Inflammatory macrophage (primary cell): ENCODE data around the gene IPMK.

Experiments used
- DNase-seq, 2 donors: peaks; one replicate each; pipeline ENCODE4 v3.0.0-alpha.2; 2020 to 2022
- total RNA-seq, 18 experiments: gene quantifications; one replicate each; lab custom pipeline; 2026; ENCODE audit warnings: mixed read lengths in 6 of 18, inconsistent platforms in 2 of 18; lab: John Stamatoyannopoulos, UW

The IPMK gene
- 8.4 to 49.5 (median 31.6) reads per million in 18 experiments for total RNA-seq

- DNase-seq, result peak; percentile 97
Observed at GRCh38 chr10:58267713-58268453, at the start of gene IPMK. Gene IPMK, minus strand, starts transcription at chr10:58267894. Its CDS starts 283 bp downstream, at chr10:58267611.

DNA sequence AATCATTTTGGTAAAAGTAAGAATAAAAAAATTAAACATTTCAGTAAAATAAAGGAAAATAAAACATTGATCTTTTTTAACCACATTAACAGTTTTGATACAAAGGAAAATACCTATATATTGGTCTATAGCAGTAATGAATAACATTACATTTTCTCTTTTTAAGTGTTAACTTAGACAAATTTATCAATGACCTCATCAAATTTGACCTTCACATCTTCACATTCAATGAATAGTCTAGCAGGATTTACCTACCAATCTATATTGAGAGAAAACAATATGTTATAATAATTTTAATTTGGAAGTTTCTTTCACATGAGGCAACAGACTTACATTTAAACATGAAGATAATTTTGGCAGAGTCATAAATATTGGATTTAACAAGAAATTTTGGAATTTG is 49.2 kb upstream of the IPMK start:
- no peak for DNase-seq

DNA sequence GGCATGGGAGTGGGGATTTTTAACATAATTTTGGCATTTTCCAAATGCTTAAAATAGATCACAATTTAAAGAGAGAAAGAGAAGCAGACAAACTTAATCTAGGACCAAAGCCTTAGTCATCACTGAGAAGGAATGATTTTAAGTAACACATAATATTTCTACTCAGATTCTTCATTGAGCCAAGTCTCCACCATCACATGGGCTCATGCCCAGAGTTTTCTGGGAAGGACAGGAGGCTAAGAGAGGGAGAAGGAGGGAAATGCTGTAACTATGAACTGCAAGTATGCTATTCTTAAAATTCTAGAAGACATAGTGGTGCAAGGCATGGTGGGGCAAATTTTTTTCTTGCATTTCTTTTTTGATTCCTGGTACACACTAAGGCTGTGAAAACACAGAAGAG is 43.3 kb upstream of the IPMK start:
- DNase-seq, result no peak

- no peak for DNase-seq
Observed at GRCh38 chr10:58307676-58308075, 40.0 kb upstream of the IPMK start.

- no peak for DNase-seq
Observed at GRCh38 chr10:58305821-58306220, 38.1 kb upstream of the IPMK start.

DNA sequence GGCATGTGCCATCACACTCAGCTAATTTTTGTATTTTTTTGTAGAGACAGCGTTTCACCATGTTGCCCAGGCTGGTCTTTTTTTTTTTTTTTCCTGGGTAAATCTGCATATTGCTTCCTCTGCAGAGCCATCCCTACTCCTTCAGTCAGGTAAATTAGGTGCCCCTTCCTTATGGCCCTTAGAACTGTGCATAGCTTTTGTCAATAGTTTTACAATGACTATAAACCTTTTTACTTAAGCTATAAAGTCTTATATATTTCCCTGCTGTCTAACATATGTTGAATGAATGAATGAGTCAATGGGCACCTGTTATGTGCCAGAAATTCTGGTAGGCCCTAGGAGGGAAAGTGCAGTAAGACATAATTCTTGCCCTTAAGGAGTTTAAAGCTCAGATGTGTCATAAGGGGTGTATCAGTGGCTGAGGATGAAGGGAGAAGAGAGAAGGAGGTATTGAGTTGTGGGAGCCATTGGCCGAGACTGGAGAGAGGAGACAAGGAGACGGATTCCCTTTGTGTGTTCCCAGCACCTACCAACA is 36.5 kb upstream of the IPMK start:
- DNase-seq, result no peak

- no peak for DNase-seq
Observed at GRCh38 chr10:58302254-58302653, 34.6 kb upstream of the IPMK start.

DNA sequence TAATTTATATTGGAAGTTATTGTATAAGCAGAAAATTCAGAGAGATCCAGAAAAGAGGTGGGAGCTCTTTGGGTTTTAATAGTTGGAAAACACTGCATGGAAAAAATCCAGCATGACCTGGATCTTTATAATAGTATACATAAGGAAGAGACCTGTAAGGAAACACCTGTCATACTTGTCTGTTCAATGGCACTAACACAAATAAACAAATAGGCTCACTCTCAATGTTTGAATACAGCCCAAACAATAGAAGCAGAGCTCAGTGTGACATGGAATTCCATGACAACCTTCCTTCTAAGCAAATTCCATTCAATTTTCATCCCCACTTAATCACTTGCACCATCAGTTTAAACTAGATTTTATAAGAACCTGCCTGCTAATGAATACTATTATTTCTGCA is 33.0 kb upstream of the IPMK start:
- no peak for DNase-seq

DNA sequence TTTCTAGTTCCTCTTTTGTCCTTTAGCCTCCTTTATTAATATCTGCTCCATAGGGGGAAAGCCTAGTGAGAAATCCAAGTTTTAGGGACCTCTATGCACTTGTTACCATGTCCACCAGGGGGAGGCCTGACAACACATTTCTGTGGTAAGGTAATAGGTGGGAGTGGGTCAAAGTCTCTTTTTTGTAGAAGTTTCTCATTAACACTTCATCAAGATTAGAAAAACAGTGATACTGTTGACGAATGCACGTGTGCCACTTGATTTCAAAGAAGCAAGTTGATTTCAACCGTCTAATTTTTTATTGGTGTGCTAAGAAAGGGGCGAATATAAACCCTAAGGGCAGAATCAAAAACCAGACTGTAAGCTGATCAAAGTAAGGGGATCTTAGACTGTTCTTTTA is 31.9 kb upstream of the IPMK start:
- peak; percentile 69 to 70 for DNase-seq

GRCh38 chr10:58293989-58294388 is 26.3 kb upstream of the IPMK start:
- DNase-seq, result no peak

DNA sequence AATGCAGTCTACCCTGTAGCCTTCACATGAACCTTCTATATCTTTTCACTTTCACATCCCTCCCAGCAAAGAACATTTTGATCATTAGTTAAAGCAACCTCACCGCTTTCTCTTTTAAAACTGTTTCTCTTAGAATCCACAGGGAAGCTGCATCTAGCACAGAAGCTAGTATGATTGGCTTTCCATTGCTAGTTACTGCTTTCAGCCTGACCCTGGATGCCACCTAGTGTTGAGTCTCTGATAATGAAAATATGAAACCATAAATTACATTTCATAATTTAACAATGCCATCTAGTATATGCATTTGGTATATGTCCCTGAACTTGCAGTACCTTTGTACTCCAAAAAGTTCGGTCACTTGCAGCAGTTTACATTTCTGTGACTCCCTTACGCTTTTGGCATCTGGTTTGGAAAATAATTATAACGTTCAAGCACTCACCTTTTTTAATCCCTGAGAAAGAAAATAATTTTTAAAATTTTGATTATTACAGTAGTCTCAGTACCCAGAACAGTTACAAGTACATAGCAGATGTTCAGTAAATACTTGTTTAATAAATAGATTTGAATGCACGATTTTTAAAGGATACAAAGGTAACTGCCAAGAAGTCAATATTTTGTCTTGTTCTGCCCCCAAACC is 24.0 kb upstream of the IPMK start:
- DNase-seq, result peak; percentile 60 to 67

- DNase-seq, result peak; percentile 52 to 69
Observed at GRCh38 chr10:58282615-58283014, 14.9 kb upstream of the IPMK start.

DNA sequence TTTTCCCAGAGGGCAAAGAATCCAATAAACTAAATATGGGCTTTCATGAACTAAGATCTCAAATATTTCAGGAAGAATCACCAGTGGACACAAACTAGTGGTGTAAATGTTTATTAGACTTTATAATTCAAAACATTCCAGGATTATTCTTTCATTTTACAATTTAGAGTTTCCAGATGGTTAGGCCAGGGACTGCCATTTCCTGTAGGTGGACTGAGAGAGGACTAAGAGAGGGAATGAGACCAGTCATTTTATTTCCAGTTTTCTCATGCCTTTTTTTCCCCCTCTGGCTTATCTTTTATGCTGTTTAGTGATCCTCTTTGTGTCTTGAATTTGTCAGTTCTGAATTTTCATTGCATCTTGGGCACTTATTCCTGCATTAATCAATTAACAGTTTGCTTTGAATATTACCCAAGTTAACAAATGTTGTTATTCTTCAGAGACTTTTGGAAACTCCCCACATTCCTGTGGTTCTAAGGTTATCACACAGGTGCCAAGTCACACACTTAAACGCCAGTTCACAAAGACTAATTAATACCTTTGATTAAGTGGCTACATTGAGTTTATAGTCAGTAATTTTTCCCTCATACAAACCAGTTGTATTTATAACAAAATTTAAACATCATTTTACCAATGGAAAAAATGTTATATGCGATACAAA is 13.5 kb upstream of the IPMK start:
- no peak for DNase-seq

DNA sequence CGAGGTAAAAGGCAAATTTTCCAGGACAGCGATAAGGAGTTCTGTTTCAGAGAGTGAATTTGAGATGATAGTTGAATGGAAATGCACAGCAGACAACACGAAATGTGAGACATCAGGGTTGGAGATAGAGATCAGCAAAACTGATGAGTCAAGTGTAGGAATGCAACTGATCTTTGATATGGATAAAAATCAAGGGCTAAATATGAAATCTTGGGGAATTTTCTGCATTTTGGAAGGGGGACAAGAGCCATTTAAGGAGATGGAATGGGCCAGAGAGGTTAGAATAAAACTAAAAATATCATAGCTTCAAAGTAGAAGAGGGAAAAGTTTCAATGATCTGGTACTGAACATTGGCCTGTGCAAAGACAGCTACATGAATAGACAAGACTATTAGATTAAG is 12.8 kb upstream of the IPMK start:
- no peak for DNase-seq

DNA sequence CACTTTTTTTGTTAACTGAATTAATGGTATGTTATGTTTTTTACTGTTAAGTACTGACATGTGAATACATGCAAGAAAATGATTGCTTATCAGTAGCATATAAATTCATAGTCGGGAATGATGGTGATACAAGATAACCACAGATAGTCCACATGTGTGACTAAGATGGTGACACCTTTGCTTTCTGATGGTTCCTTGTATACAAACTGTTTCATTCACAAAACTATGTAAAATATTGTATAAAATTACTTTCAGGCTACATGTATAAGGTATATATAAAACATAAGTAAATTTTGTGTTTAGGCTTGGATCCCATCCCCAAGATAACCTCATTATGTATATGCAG is 11.2 kb upstream of the IPMK start:
- DNase-seq, result no peak

DNA sequence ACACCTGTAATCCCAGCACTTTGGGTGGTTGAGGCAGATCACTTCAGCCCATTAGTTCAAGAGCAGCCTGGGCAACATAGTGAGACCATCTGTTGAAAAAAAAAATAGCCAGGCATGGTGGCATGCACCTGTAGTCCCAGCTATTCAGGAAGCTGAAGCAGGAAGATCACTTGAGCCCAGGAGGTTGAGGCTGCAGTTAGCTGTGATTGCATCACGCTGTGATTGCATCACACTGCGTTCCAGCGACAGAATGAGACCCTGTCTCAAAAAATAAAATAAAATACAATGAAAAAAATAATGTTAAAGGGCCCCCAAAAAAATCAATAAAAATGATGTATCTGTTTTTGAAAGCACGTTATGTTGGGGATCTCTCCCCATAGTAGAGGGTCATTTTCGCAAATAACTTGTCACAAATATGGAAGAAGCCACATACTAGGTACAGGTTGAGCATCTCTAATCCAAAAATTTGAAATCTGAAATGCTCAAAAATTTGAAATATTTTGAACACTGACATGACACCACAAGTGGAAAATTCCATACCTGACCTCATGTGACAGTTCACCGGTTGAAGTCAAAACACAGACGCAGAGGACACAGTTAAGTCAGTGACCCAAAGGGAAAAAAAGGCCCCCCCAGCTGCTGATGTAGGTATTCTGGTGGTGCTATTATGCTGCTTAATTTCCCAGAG is 10.7 kb upstream of the IPMK start:
- no peak for DNase-seq

DNA sequence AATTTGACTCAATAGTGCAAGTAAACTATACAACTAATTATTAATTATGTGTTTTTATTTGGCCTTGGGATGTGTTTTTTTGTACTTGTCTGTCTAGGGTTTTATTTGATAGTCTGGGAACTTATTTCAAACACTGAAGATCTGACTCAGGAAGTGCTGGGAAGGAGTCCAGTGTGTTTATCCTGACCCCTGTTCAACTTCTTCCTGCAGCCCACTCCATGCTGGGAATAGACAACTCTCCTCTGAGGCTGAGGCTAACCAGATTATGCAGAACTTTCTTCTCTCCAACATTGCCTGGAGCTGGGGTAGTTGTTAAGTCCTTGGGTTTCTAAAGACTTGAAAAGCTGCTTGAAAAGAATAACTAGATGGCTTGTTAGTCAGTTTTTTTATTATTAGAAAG is 8.2 kb upstream of the IPMK start:
- DNase-seq, result no peak

GRCh38 chr10:58275261-58275660 is 7.6 kb upstream of the IPMK start:
- no peak for DNase-seq

DNA sequence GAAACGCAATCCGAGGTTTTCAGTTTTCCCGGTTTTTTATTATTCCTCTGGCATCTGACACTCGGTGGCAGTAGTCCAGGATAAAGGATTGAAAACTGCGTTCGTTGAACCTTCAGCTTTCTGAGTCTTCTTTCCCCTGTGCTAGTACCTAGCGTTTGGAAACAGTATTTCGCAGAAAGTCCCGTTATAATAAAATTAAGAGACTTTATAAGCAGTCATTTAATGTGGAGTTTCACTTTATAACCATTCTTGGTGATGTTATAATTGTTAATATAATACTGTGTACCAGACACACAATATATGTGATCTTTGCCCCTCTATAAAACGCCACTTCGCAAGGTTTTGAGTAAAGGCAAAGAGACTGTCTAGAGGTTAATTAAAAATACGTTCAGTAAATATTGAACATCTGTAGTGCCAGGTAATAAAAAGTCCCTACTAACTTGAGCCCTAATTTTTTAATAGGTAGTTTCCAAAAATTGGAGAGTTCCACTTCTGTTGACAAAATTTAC is 2.1 kb upstream of the IPMK start:
- DNase-seq, result no peak

GRCh38 chr10:58268946-58269781 is 1.5 kb upstream of the IPMK start, which contains the start of gene CISD1:
Gene CISD1, plus strand, starts transcription at chr10:58269162. Its CDS starts 112 bp downstream, at chr10:58269274.
- peak; percentile 98 to 99 for DNase-seq

GRCh38 chr10:58268454-58268945 is 806 bp upstream of the IPMK start:
- no peak for DNase-seq
